T-helper 2 cell treated with Interferon-gamma antibody and Interleukin-4, amounts not matched to agents 5 μg/mL and 100 μg/mL, for 36 hours (primary cell): ENCODE data around the gene E2F1.
"Not testable (repeated sequence)": the region's sequence is repeated elsewhere in the genome, so short reads cannot be mapped to it uniquely, and the experiment has no call there.

Source experiments
- DNase-seq: peaks from one replicate; pipeline ENCODE4 v3.0.0; 2021; ENCODE audit warnings: low spot score
- H3K27ac Mint-ChIP-seq: one replicate; pipeline ENCODE4 v1.8.0; 2021; ENCODE audit warnings: mild to moderate bottlenecking, mixed read lengths
- H3K27me3 Mint-ChIP-seq: one replicate; pipeline ENCODE4 v1.8.0; 2021; ENCODE audit warnings: low read depth, mixed read lengths
- H3K36me3 Mint-ChIP-seq: one replicate; pipeline ENCODE4 v1.8.0; 2021; ENCODE audit warnings: low read depth, mixed read lengths
- H3K4me1 Mint-ChIP-seq: one replicate; pipeline ENCODE4 v1.8.0; 2021; ENCODE audit warnings: low read depth, mixed read lengths
- H3K4me3 Mint-ChIP-seq: one replicate; pipeline ENCODE4 v1.8.0; 2022; ENCODE audit warnings: mild to moderate bottlenecking, moderate library complexity, mixed read lengths
- H3K9me3 Mint-ChIP-seq: one replicate; pipeline ENCODE4 v1.8.0; 2021; ENCODE audit warnings: mixed read lengths

E2F1 gene

GRCh38 chr20:33702861-33703260, 16.7 kb upstream of the E2F1 start:
- Mint-ChIP-seq H3K27me3 (no peaks in the 10 kb centered on the region), H3K27ac (peak overlapping the region; percentile 23), H3K4me1 (peaks cover 3% of the 10 kb centered on the region), H3K4me3 (no peak overlapping the region), H3K36me3 (peaks cover 9% of the 10 kb centered on the region), H3K9me3 (peaks cover 3% of the 10 kb centered on the region)
- no peak for DNase-seq

- H3K9me3 Mint-ChIP-seq = peaks cover 3% of the 10 kb centered on the region
- H3K27ac Mint-ChIP-seq = no peak overlapping the region
- no peaks in the 10 kb centered on the region for H3K4me1 Mint-ChIP-seq
- DNase-seq = no peak
- H3K4me3 Mint-ChIP-seq = no peak overlapping the region
- H3K36me3 Mint-ChIP-seq = peaks cover 6% of the 10 kb centered on the region
- no peaks in the 10 kb centered on the region for H3K27me3 Mint-ChIP-seq
These were observed 15.7 kb upstream of the E2F1 start for GRCh38 chr20:33701629-33702450.

GRCh38 chr20:33700696-33701441, 14.7 kb upstream of the E2F1 start:
- H3K27me3 Mint-ChIP-seq, H3K4me3 Mint-ChIP-seq, DNase-seq, H3K36me3 Mint-ChIP-seq, H3K27ac Mint-ChIP-seq, H3K9me3 Mint-ChIP-seq, H3K4me1 Mint-ChIP-seq: not testable (repeated sequence)

GRCh38 chr20:33698966-33699365, 12.8 kb upstream of the E2F1 start:
- not testable (repeated sequence) for H3K4me3 Mint-ChIP-seq, H3K9me3 Mint-ChIP-seq, H3K27me3 Mint-ChIP-seq, DNase-seq, H3K36me3 Mint-ChIP-seq, H3K4me1 Mint-ChIP-seq, H3K27ac Mint-ChIP-seq

GRCh38 chr20:33697129-33697528, 10.9 kb upstream of the E2F1 start:
- Mint-ChIP-seq H3K4me3 (no peak overlapping the region), H3K36me3 (peaks cover 5% of the 10 kb centered on the region), H3K27ac (no peak overlapping the region), H3K4me1 (no peaks in the 10 kb centered on the region), H3K9me3 (peaks cover 3% of the 10 kb centered on the region), H3K27me3 (no peaks in the 10 kb centered on the region)
- DNase-seq = no peak

GRCh38 chr20:33696448-33696847, 10.3 kb upstream of the E2F1 start:
- no peak overlapping the region for H3K27ac Mint-ChIP-seq
- no peak for DNase-seq
- H3K27me3 Mint-ChIP-seq = no peaks in the 10 kb centered on the region
- no peaks in the 10 kb centered on the region for H3K4me1 Mint-ChIP-seq
- H3K9me3 Mint-ChIP-seq = peaks cover 3% of the 10 kb centered on the region
- H3K4me3 Mint-ChIP-seq = no peak overlapping the region
- H3K36me3 Mint-ChIP-seq = peaks cover 4% of the 10 kb centered on the region

GRCh38 chr20:33694639-33695012, 8.4 kb upstream of the E2F1 start:
- no peak for DNase-seq
- Mint-ChIP-seq H3K4me3 (no peak overlapping the region), H3K4me1 (peaks cover 11% of the 10 kb centered on the region), H3K27ac (no peak overlapping the region), H3K36me3 (peaks cover 4% of the 10 kb centered on the region), H3K27me3 (no peaks in the 10 kb centered on the region), H3K9me3 (peaks cover 3% of the 10 kb centered on the region)

GRCh38 chr20:33693741-33694638, 7.8 kb upstream of the E2F1 start:
- Mint-ChIP-seq H3K27ac (no peak overlapping the region), H3K36me3 (peaks cover 4% of the 10 kb centered on the region), H3K4me3 (no peak overlapping the region), H3K27me3 (no peaks in the 10 kb centered on the region), H3K4me1 (peaks cover 17% of the 10 kb centered on the region), H3K9me3 (peaks cover 3% of the 10 kb centered on the region)
- DNase-seq = no peak

- Mint-ChIP-seq H3K9me3 (peaks cover under 1% of the 10 kb centered on the region), H3K4me3 (no peak overlapping the region), H3K27me3 (no peaks in the 10 kb centered on the region), H3K36me3 (peaks cover 4% of the 10 kb centered on the region), H3K4me1 (peaks cover 24% of the 10 kb centered on the region), H3K27ac (no peak overlapping the region)
- no peak for DNase-seq
These were observed 7.1 kb upstream of the E2F1 start for GRCh38 chr20:33693289-33693688.

GRCh38 chr20:33689973-33690372, 3.8 kb upstream of the E2F1 start:
- Mint-ChIP-seq H3K9me3 (no peaks in the 10 kb centered on the region), H3K27me3 (no peaks in the 10 kb centered on the region), H3K27ac (peak overlapping the region; percentile 94), H3K4me3 (peak overlapping the region; percentile 76), H3K4me1 (peaks cover 42% of the 10 kb centered on the region), H3K36me3 (peaks cover 5% of the 10 kb centered on the region)
- DNase-seq = peak; percentile 67

GRCh38 chr20:33689493-33689892, 3.3 kb upstream of the E2F1 start:
- DNase-seq = no peak
- Mint-ChIP-seq H3K4me3 (peak overlapping the region; percentile 76), H3K9me3 (no peaks in the 10 kb centered on the region), H3K36me3 (peaks cover 8% of the 10 kb centered on the region), H3K27ac (peak overlapping the region; percentile 94), H3K27me3 (no peaks in the 10 kb centered on the region), H3K4me1 (peaks cover 47% of the 10 kb centered on the region)

GRCh38 chr20:33688938-33689424, 2.8 kb upstream of the E2F1 start:
- H3K36me3 Mint-ChIP-seq = peaks cover 11% of the 10 kb centered on the region
- no peaks in the 10 kb centered on the region for H3K27me3 Mint-ChIP-seq
- H3K27ac Mint-ChIP-seq = peak overlapping the region; percentile 76
- no peaks in the 10 kb centered on the region for H3K9me3 Mint-ChIP-seq
- H3K4me1 Mint-ChIP-seq = peaks cover 48% of the 10 kb centered on the region
- no peak for DNase-seq
- H3K4me3 Mint-ChIP-seq = peak overlapping the region; percentile 9

- peak overlapping the region; percentile 34 for H3K4me3 Mint-ChIP-seq
- H3K27me3 Mint-ChIP-seq = no peaks in the 10 kb centered on the region
- H3K27ac Mint-ChIP-seq = peak overlapping the region; percentile 76
- peaks cover 11% of the 10 kb centered on the region for H3K36me3 Mint-ChIP-seq
- DNase-seq = no peak
- peaks cover 48% of the 10 kb centered on the region for H3K4me1 Mint-ChIP-seq
- H3K9me3 Mint-ChIP-seq = no peaks in the 10 kb centered on the region
These were observed 2.1 kb upstream of the E2F1 start for GRCh38 chr20:33687993-33688937.
